ENCODE results near the gene EXOC1.

EXOC1 gene

DNA sequence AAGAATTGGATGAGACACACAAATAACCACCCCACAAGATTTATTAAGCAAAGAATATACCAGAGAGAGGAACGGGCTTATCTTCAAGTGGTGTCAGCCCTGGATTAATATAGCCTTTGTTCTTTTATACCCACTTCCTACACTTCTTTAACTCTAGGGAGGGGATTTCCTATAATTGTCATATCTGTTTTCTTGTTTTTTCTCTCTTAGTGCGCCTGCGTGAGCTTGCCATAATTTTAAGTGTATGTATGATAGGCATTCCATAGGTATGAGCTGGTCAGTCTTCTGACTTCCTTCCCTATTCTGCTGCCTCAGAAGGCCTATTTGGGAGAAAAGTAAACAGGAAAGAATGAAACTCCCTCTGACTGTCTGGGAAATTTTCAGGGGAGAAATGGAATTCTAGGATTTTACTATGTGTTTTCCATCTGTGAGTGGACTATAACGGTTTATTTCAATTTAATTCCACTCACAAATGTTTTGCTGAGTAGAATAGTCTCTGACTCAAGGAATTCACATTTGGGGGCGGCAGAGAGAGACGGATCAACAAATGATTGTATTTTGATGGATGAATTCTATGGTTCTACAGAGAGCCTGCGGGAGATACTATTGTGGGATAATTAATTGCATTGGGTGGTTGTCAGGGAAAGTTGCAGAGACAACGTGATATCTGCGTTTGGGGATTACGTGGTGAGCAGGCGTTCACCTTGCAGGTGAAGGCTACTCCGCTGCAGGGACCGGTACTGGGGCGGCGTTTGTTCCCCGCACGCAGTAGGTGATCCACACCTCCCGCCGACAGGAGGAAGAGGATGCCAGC lies 94.7 kb downstream of the EXOC1 start:
- CTCF ChIA-PET = interaction anchor here (0.5 to 1.3 kb wide), 12 partner anchors 8 to 788 kb away, joined by 3 to 8 read pairs (median 4); partner anchors contain the start of gene AASDH
- TF ChIP-seq, protein P1, sequence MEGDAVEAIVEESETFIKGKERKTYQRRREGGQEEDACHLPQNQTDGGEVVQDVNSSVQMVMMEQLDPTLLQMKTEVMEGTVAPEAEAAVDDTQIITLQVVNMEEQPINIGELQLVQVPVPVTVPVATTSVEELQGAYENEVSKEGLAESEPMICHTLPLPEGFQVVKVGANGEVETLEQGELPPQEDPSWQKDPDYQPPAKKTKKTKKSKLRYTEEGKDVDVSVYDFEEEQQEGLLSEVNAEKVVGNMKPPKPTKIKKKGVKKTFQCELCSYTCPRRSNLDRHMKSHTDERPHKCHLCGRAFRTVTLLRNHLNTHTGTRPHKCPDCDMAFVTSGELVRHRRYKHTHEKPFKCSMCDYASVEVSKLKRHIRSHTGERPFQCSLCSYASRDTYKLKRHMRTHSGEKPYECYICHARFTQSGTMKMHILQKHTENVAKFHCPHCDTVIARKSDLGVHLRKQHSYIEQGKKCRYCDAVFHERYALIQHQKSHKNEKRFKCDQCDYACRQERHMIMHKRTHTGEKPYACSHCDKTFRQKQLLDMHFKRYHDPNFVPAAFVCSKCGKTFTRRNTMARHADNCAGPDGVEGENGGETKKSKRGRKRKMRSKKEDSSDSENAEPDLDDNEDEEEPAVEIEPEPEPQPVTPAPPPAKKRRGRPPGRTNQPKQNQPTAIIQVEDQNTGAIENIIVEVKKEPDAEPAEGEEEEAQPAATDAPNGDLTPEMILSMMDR (conservative IDR thresholded peaks at IDR 0.05; ENCODE audit: low read depth) = no peak
- POLR2A ChIA-PET (ENCODE audit: low non-redundant PET) = no interaction called here
- peak overlapping the region; percentile 99 for H3K27ac ChIP-seq
- peak; percentile 77 for DNase-seq (ENCODE audit: low spot score)

DNA sequence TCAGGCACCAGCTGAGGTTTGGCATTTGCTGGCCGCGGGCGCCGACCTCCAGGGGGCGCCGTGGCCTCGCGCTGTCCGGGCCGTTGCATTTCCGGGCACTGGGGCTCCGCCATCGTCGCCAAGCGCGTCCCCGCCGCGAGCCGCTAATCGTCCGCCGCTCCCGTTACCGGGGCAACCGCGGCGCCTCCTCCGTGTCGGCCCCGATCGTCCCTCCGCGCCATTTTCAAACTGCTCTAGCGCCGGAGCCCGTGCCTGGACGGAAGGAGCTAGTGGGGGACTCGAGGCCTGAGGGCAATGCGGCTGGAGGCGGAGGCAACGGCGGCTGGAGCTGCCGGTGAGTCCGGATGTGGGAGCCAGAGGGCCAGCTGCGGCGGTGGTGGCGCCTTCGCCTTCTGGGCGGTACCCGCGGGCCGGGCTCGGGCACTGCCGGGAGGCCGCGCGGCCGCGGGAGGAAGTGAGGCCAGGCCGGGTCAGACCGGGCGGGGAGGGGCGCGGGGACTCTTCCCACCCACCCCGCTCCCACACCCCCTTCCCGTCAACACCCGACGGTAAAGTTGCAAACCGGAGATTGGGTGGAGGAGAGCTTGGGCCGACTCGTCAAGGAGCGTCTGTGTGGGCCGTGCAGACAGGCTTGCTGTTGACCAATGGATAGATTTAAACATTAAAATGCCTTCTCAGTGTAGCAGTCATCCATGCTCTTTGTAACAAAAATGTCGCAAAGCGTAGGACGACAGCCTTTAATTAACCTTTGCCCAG lies 95.5 kb downstream of the EXOC1 start, which contains the start of gene CEP135:
Gene CEP135, plus strand, starts transcription at position 220 of the 756 bp plus-strand sequence. CDS start 3,186 bp downstream, outside the sequence.
- CTCF ChIA-PET = interaction anchor here (0.5 to 1.3 kb wide), 16 partner anchors 9 to 788 kb away, joined by 3 to 8 read pairs (median 4); partner anchors contain the start of gene AASDH
- TF ChIP-seq, protein P1 (conservative IDR thresholded peaks at IDR 0.05; ENCODE audit: low read depth) = peak; percentile 95
- DNase-seq (ENCODE audit: low spot score) = peak; percentile 72

DNA sequence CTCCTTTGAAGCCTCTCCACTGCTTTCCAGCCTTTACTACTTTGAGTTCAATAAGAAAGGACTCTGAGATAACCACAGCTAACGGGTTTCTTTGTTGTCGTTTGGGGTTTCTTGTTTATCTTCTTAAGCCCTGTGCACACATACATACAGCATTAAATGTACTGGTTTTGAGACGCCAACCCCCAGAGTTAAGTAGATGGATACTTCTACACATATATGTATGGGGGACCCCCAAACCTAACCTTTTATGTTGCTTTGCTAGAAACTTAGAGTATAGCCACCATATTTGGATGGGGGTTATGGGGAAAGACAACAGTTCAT lies 96.0 kb downstream of the EXOC1 start:
- TF ChIP-seq, protein P1 (conservative IDR thresholded peaks at IDR 0.05; ENCODE audit: low read depth) = no peak
- ChIA-PET CTCF (interaction anchor here (0.5 to 1.3 kb wide), 6 partner anchors 8 to 605 kb away, joined by 3 to 8 read pairs (median 4); partner anchors contain the start of gene AASDH), POLR2A (ENCODE audit: low non-redundant PET) (no interaction called here)
- DNase-seq (ENCODE audit: low spot score) = no peak
- H3K27ac ChIP-seq = peak overlapping the region; percentile 99

More for the DNA sequence above, 95.5 kb downstream of the EXOC1 start, which contains the start of gene CEP135:
- POLR2A ChIA-PET (ENCODE audit: low non-redundant PET) = no interaction called here
- peak within 1 kb of the TSS; percentile 99 for H3K27ac ChIP-seq

DNA sequence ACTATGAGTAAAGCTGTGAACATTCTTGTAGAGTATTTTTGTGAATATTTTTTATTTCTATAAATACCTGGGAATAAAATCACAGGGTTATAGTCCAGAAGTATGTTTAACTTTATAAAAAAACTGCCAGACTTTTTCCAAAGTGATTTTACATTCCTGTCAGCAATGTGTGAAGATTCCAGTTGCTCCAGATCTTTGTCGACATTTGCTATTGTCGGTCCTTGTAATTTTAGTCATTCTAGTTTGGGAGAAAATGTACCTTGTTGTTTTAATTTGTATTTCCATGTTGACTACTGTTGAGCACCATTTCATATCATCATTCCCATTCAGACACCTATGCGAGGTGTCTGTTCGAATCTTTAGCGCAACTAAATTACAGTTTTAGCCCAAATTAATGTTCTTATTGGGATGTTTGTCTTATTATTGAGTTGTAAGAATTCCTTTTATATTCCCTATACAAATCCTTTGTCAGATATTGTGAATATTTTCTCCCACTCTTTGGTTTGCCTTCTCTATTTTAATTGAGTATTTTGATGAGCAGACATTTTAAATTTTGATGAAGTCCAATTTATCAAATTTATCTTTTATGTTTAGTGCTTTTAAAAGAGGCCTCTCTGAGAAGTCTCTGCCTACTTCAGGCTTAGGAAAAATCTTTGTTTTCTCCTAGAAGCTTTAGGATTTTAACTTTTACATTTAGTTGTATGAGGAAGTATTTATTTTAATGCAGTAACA lies 97.9 kb downstream of the EXOC1 start:
- TF ChIP-seq, protein P1 (conservative IDR thresholded peaks at IDR 0.05; ENCODE audit: low read depth) = no peak
- ChIA-PET POLR2A (ENCODE audit: low non-redundant PET) (no interaction called here), CTCF (no interaction called here)
- DNase-seq (ENCODE audit: low spot score) = no peak
- H3K27ac ChIP-seq = no peak overlapping the region

Measured in RWPE1 (cell line).